HG03354 (cell line): ENCODE data around the gene KIAA0232.

ENCODE experiments used
- ATAC-seq: cut with Tn5 transposase; IDR thresholded peaks from one replicate; pipeline ENCODE4 v1.9.1; 2021; ENCODE audit warnings: mild to moderate bottlenecking; ENCODE audit not compliant: unreplicated experiment, poor library complexity, severe bottlenecking

KIAA0232 gene

DNA sequence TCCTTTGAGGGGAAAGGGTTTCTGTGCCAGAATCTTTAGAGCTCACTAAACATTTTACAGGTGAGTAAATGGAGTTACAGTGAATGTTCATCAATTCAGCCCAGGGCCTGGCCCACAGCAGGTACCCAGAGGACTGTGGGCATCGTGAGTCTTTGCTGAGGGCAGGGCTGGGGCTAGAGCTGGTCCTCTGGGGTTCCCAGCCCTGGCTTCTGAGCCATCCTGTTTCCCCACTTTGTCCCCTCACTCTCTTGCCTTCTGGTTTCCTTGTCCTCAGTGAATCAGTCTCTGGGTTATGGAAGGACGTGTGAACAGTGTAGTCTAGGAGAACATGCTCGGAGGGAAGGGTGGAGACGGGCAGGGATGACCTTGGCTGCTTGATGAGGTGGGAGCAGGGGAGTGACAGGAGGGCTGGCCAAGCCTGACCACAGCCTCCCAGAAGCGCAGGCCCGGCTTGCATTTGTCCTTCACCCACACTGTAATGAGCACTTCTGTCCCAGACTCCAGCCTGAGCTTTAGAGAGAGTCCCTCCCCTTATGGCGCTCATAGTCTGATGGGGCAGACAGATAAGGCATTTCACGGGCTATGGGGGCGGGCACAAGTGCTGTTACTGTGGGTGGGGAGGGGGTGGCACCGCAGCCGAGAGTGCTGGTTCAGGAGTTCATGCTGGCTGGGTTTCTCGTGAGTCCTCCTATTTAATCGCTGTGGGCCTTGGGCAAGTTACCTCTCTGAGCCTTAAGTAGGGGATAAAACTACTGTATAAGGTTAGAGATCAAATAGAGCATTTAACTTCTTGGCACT, 144.4 kb downstream of the KIAA0232 start:
- no peak for ATAC-seq

DNA sequence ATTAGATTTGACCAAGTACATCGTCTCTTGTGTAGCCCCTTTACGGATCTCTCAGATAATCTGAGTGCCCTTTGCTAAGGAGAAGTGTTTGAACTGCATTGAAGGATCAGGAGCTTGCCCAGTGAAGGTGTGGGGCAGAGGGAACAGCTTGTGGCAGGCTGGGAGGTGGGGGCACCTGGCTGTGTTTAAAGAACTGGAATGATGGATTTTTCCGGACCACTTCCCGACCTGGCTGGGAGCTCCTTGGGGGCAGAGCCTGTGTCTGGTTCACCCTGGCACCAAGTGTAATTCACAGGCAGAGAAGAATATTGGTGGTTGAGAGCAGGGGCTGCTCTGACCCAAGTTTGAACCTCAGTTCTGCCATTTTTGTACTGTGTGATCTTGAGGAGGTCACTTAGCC, 145.6 kb downstream of the KIAA0232 start:
- no peak for ATAC-seq

DNA sequence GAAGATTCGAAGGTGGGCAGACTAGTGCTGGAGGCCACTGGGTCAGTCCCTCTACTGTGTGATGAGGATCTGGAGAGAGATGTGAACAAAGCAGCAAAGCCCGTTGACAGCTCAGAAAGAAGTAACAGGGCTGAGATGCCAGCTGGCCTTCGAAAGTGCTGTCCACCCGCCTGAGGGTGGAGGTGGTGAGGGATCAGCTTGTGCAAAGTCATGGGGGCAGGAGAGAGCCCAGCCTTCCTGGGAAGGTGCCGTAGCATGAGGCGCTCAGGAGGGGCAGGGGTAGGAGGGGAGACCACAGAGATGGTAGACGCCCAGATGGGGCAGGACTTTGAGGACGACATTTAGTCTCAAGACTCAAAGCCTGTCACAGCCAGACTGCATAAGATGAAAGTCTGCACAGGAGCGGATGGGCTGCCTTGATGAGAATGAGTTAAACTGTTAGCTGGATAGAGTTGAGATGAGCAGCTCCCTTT, 146.8 kb downstream of the KIAA0232 start:
- no peak for ATAC-seq

DNA sequence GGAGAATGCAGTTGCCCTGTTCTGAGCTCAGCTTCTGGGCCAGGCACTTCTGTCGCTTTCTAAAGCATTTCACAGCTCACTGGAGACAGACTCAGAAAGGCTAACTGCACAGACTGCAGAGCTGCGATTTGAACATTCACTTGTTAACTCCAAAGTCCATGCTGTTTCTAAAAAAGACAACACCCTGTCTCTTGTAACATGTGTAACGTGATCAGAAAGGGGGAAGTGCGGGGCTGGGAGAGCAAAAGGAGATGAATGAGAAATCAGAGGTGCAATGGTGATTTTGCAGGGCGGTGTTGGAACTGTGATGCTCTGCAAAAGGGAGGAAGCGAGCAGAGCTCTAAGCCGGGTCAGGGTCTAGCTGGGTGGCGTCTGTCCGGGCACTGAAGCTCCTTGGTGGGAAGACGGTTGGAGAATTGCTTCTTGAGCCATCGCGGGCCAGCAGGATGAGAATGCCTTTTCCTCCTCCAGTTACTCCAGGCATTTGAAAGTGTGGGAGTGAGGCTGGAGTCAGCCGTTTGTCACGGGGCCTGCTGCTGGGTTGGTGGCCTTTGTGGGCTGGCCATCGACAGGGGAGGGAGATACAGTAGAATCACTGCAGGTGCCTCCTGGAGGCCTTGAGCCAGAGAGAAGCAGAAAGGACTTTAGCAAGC, 147.4 kb downstream of the KIAA0232 start:
- no peak for ATAC-seq

DNA sequence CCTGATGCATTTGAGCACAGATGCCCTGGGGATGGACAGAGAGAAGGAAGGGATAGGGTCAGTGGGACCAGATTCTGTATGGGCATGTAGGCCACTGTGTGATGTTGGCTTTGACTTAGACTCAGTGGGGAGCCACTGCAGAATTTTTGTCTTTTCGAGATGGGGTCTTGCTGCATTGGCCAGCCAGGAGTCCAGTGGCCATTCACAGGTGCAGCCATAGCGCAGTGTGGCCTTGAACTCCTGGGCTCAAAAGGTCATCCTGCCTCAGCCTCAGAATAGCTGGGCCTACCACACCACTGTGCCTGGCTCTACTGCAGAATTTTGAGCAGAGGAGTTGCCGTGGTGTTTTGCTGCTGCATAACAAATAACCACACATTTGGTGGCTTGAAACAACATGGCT, 149.9 kb downstream of the KIAA0232 start:
- no peak for ATAC-seq

DNA sequence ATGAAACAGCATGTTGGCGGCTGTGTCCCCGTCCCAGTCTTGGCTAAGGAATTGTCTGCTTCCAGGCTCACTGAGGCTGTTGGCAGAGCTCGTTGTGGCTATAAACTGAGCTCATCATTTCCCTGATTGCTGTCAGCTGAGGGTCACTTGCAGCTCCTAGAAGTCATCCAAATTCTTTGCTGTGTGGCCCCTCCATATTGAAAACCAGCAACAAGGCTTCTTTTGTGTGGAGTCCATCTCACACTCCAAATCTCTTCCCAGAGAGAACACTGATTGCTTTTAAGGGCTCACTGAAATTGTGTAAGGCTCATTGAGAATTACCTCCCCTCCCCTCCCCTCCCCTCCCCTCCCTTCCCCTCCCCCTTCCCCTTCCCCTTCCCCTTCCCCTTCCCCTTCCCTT, 150.4 kb downstream of the KIAA0232 start:
- ATAC-seq, result no peak
